Activated CD8-positive, alpha-beta memory T cell treated with anti-CD3 and anti-CD28 coated beads for 4 hours (primary cell): ENCODE results near the gene RHEB.

Experiments
- DNase-seq, 2 donors: peaks; one replicate each; pipeline ENCODE4 v3.0.0-alpha.2; 2020; ENCODE audit warnings: low read depth in 2 of 2

RHEB gene

DNA sequence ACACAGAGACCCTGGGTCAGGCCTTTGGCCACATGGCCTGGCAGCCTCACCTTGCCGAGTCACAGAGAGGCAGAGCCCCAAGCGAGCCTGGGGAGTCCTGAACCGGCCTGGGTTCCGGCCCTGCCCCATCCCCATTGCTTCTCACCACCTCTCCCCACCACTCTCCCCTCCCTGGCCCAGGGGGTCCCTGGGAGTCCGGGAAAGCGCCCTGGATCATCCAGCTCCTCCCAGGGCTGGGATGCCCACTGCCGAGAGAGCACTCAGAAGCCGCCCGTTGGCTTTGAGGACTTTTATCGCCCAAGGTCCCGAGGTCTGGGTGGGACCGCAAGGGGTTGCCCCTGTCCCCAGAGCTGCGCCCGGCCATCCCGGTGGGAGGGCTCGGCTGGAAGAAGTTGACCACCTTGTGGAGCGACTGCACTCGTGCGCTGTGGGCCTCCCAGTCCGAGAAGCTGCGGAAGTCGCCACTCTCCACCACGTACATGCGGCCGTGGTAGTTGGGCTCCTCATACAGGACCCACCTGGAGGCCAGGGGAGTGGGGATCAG is 87.9 kb downstream of the RHEB start:
- DNase-seq, result no peak

DNA sequence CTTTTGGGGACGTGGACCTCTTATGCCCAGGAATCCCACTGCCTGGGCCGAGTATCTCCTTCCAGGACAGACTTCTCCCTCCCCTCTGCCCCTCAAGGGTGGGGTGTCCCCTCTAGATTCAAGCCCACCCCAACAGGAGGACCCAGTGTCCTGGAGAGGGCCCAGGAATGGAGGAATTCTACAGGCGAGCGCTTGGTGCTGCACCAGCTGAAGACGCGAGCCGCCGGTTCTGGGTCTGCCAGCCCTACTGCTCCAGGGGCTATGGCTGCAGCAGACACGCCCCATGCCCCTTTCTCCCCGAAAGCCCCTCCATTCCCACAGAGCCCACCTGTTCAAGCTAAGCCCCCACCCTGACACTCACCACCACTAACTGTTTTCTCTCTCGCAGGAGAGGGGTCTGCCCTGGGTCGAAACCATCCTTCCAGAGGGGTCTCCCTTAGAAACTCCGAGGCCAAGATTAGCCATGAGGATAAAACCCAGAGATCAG is 88.4 kb downstream of the RHEB start:
- DNase-seq, result no peak

DNA sequence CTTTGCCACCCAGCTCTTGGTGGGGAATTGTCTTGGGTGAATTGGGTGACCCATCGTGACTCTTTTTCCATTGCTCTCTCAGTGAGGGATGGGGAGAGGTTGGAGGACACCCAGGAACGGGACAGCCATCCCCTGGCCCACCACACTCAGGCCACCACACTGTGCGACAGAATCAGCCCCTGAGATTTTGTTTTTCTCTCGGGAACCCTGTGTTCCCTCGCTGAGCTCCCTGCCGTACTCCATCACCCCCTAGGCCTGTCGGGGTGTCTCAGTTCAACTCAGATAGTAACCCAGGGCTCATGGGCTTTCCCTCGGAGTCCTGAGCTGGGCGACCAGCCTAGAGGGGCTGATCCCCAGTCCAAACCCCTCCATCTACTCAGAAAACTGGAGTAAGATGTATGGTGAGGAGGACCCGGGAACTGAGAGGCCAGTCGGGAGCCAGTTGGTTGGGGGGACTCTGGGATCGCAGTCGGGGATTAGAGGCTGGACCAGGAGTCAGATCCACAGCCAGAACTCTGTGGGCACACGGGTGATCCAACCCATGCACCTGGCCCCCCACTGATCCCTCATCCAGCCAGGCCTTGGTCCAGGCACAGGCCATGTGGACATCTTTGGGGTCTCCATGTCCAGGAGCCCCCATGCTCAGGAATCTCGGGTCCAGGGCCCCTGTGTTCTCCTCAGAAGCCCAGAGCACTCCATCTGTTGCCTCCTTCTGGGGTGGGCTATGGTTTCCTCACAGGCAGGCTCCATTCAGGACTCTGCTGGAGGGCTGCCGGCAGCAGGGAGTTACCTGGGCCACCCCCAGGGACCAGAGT is 89.1 kb downstream of the RHEB start:
- no peak for DNase-seq

DNA sequence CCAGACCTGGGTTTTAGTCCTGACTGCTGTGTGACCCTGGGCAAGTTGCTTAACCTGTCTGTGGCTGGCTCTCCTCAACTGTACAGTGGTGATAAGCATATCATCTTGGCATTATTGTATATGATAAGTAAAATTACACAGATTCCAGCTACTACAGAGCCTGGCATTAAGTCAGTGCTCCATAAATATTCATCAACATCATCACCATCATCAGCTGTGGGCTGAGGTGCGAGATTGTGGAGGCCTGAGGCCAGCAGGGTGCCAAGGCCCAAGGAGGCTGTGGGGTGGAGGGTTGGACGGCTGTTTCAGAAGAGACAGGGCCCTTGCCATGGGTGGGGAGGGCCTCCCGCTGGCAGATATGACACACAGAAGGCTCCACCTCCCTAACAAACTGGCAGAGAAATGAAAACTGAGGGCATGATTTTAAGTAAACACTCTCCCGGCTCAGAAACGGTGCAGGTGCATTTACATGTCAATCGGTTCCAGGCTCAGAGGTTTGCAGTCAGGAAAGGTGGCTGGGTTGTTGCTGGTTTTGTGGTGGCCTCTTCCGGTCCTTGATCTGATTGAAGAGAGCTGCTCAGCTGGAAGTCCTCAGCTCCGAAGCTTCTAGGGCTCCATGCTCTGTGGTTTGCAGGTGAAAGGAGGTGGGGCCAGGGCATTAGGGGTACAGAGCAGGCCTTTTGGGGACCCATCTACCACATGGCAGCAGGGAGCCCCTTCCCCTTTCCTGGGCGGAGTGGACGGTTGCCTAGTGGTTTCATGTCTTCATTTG is 89.9 kb downstream of the RHEB start:
- no peak for DNase-seq

DNA sequence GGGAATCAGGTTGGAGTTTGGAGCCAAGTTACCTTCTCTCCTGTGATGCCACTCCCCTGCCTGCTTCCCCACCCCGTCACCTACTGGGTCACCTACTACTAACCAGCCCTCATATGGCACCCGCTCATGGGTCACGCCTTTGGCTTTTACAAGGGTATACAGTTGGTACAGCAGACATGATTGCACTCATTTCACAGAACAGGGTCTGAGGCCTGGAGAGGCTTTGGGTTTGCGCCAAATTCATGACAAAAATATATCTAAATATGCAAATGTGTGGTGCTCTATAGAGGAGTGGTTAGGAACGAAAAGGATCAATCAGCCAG is 90.5 kb downstream of the RHEB start:
- DNase-seq, result no peak

DNA sequence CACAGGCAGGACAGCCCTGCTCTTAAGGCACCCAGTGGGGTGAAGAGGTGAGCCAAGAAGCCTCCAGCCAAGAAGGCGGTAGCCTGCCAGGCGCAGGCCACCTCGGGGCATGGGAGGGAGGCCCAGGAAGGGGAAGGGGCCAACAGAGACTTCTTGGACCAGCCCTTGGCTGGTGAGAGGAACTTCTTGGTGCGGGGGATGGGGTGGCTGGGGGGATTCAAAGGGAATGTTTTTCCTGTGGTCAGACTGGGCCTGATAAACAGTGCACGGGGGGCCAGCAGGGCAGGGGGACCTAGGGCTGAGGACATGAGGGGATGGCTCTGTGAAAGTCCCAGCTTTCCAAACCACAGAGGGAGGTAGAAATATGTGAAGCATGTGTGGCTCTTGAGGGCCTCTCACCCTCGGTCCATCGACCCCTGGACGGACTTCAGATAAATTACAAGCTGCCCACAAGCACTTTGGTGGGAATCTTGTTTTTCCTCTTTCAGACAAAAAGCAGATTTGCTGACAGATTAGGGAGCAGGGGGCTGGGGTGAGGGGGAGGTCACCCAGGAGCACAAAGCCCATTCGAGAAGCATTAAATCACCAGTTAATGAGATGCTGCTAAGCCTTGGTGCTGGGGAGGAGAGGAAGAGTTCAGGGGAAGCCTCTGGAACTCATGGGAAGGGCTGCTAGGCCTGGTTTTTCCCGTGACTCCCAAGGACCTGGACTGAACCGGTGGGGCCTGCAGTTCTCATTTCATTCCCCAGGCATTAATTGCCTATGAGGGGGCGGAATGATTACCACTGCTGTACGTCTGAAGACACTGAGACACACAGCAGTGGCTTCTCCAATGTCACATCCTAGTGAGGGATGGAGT is 91.1 kb downstream of the RHEB start:
- DNase-seq, result no peak

DNA sequence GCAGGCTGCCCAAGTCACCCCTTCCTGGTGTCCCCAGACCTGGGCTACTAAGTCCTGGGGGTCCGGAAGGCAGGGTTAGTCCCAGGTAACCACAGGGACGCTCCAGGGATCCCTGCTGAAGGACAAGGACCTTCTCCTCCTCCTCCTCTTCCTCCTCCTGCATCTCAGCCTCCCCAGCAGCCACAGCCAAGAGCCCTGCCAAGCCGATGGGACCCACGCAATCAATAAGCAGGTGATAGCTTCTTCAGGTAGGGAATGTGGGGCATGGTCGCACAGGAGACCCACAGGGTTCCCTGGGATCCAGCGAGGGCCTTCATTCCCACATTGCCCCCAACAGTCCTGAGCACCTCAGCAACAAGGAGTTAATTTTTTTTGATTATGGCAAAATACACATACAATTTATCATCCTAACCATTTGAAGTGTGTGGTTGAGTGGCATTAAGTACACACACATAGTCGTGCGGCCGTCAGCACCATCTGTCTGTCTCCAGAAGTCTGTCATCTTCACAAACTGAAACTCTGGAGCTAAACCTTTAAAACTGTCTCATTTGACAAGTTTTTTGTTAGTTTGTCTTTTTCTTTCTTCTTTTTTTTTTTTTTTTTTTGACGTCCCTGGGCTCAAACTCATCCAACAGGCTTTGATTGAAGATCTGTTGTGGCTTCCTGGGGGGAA is 91.9 kb downstream of the RHEB start:
- no peak for DNase-seq

DNA sequence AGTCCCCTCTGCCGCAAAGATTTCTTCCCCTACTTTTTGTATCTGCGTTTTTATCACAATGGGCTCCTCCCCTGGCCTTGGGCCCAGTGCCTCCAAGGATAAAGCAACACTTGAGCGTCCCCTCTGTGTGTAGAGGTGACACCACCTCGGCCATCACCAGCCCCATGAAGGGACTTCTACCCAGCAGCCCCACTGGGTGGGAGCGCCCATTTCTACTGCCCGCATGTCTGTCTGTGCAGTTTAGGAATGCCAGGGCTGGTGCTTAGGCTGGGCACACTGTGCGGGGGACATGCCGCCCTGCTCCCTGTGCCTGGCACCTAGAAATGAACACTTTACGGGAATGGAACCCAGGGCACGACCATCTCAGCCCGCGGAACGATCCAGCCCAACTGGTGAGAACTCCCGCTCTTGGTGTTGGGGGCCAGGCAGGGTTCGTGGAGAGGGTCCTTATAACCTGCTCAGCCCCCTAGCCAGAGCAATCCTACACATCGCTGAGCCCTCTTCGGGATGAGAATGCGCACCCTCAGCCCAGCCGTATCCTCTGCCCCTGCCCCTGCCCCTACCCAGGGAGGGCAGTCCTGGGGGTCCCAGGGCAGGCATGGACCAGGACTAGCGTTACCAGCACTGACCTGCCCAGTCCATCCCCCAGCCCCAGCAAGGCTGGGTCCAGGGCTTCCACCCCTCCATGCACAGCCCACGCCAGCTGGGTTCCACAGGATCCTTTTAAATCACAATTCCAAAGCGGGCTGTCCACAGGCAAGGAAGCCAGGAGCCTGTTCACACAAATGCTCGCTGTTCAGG is 92.6 kb downstream of the RHEB start:
- DNase-seq, result no peak

DNA sequence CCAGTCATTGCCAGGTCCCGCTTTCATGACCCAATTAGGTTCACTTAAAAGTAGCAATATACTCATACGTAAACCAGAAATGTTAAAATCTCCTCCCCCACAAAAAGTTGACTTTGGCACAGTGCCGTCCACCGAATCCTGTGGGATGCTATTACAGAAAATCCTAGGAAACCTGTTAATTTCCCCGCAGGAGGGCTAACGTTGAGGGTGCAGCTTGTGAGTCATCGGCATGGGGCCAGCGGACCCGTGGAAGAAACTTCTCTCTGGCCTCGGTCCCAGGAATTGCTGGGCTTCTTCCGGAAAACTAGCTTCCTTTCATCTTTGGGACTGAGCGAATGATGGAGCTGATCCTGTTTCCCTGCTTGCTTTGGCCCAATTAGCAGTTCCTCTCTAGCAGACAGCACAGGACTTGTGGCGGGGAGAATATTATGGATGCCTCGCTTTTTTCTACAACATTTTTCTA is 93.2 kb downstream of the RHEB start:
- DNase-seq, result no peak

DNA sequence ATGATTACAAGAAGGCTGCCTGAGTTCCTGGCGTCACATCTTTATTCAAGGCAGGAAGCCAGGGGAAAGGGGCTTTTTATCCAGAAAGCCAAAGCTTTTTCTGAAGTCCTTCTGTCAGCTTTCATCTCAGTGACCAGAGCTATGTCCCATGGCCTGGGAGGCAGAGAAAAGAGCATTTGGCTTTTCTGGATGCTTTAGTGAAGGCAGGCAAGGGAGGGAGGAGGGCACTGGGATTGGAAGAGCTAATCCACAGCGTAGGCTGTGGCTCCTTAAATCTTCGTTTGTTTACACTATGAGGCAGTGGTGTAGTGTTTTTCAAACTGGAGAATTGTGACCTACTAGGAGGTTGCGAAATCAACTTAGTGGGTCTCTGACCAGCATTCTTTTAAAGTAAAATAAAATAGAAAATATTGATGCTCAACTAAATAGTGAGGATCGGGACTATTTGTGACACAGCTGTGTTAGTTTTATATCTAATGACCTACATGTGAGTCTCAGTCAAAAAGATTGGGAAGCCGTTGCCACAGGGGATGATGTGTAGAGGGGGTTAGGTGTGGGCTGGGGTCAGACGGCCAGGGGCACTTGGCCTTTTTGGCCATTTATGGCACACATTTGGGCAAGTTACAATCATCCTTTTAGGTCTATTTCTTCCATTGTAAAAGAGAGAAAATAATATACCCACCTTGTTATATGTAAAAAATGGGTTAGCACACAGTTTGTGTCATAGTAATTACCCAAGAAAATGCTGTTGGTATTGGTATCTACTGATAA is 93.8 kb downstream of the RHEB start:
- DNase-seq, result no peak

DNA sequence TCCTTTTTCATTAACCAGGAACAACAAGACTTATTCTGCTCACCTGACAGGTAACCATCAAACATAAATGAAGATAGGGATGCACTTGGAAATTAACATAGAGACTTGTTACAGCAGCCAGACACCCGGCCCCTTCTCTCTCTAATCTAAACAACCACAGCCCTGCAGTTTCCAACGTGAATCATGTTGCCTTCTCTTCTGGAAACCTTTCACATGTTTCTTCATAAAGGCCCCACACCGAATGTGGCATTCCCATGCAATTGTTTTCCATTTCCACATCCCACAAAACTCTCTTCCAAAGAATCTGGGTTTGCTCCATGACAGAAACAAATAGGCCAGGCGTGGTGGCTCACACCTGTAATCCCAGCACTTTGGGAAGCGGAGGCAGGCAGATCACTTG is 94.9 kb downstream of the RHEB start:
- DNase-seq, result no peak

DNA sequence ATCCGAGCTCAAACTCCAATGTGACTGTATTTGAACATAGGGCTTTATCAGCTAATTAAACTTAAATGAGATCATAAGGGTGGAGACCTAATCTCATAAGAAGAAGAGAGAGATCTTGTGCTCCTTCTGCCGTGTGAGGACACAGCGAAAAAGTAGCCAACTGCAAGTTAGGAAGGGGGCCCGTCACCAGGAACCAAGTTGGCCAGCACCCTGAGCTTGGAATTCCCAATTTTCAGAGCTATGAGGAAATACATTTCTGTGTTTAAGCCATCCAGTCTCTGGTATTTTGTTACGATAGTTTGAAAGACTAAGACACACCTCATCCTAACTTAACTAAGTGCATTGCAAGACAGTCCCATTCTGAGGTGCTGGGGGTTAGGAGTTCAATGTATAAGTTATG is 95.8 kb downstream of the RHEB start:
- no peak for DNase-seq

DNA sequence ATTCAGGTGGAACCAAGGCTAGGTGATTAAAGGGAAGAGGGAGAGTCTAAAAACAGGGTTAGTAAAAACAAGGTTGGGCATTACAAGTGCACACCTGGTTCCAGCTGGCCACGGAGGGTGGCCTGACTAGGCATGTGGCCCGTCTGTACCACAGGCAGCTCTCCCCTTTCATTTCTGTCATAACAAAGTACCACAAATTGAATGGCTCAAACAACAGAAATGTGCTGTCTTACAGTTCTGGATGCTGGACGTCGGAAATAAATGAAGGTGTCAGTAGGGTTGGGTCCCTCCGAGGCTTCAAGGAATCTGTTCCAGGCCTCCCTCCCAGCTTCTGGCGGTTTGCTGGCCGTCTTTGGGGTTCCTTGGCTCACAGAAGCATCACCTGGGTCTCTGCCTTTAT is 96.5 kb downstream of the RHEB start:
- DNase-seq, result no peak

DNA sequence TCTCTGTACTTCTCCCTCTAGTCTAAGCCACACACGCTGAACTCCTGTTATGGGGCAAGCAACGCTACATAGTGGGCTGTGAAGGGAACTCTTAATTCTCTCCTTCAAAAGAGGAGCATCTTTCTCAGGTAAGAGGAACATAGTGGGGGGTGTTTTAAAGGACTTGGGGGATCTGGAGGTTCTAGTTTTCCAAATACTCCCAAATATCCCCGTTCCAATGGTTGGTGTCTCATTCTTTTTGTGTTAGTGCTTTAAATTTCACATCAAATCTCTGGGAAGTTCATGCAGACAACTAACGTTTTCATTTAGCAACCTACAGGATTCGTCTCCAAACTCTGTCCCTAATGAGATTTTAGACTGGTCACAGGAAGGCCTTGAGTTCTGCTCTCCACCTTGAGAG is 97.5 kb downstream of the RHEB start:
- no peak for DNase-seq

DNA sequence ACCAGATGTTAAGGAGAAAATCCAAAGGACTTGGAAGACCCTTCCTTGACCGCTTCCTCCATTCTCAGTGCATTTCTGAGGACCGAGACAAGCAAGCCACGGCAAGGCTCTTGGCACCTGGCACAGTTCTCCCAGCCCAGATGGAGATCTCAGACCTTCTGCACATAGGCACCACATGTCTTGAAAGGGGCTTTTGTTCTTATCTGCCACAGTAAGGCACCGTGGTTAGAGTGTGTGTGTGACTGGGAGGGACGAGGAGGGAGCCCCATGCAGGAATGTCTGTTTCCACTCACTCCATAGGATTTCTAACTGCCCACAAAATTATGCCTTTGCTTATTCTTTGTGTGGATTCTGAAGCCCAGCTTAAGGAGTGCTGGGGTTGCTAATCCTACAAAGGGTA is 99.6 kb downstream of the RHEB start:
- no peak for DNase-seq

DNA sequence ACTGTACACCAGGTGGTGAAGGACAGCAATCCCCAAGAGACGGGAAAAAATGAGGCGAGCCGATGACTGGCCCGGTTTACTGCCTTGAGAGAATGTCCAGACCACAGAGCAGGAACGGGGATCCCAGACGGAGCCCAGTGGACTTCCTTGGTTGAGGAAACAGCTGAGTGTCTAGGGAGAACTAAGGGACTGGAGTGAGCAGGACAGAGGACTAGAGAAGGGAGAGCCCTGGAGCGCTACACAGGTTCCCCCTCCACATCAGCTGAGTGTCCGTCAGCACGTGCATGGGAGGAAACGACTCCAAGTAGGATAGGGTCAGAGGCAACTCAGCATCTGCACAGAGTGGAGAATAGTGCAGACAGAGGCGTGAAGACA is 102.8 kb downstream of the RHEB start:
- no peak for DNase-seq

DNA sequence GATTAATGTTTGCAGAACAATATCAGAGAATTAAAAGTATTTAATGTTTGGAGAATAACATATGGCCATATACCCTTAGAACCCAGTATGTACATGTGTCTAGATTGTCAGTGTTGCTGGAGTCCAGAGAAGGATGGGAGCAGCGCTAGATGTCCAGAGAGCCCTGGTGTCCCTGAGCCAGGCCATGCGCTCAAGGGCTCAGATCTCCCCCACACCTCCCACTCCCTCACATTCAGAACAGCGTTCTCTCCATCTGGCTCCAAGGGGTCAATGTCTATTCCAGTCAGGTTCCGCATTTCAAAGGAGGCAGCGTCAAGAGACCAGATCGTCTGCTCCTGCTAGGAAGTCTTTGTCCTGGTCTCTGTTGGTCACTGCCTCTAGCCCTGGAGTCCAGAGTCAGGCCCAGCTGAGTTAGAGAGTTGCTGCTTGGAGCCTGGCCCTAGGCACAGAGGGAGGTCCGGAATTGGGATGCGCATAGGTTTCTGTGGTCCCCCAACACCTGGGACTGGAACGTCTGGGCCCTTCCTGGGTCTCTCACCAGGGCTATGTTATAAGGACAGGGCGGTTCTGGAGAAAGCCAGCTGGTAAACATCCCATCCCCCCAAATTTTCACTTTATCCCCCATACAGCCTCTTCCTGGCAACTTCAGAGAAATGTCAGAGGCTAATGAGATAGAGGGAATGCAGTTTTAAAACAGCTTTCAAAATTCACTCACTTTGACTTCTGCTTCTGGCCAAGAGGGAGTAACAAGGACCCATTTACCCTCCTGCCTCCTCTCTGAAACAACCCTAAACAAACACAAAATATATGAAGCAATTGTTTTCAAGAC is 103.4 kb downstream of the RHEB start:
- DNase-seq, result no peak
